ENCODE results near the gene NPDC1.

The NPDC1 gene

GRCh38 chr9:137046088-137046787, at the start of gene NPDC1:
Gene NPDC1 (minus strand): TSS chr9:137046177. CDS start chr9:137045989, 188 bp downstream.
- DNase-seq = peak; percentile 81

- peak; percentile 5 for DNase-seq
Observed at GRCh38 chr9:137089232-137089947, 43.4 kb upstream of the NPDC1 start.

- DNase-seq = no peak
Observed at GRCh38 chr9:137088121-137088520, 42.1 kb upstream of the NPDC1 start.

GRCh38 chr9:137087409-137087925, 41.5 kb upstream of the NPDC1 start:
- DNase-seq = no peak

GRCh38 chr9:137086531-137087408, 40.8 kb upstream of the NPDC1 start, which contains the start of gene MAN1B1:
Gene MAN1B1 (plus strand): TSS chr9:137086985. CDS start chr9:137087000, 15 bp downstream.
- DNase-seq = peak; percentile 100

- DNase-seq = peak; percentile 38
Observed at GRCh38 chr9:137085920-137086530, 40.0 kb upstream of the NPDC1 start.

GRCh38 chr9:137084526-137084925, 38.5 kb upstream of the NPDC1 start:
- no peak for DNase-seq

- DNase-seq = no peak
Observed at GRCh38 chr9:137083394-137084004, 37.5 kb upstream of the NPDC1 start.

GRCh38 chr9:137082925-137083290, 36.9 kb upstream of the NPDC1 start:
- DNase-seq = no peak

GRCh38 chr9:137082222-137082924, 36.4 kb upstream of the NPDC1 start:
- DNase-seq = no peak

- DNase-seq = no peak
Observed at GRCh38 chr9:137080260-137081122, 34.5 kb upstream of the NPDC1 start.

- DNase-seq = no peak
Observed at GRCh38 chr9:137079401-137079787, 33.4 kb upstream of the NPDC1 start.

GRCh38 chr9:137078701-137079400, 32.9 kb upstream of the NPDC1 start:
- DNase-seq = no peak

GRCh38 chr9:137077758-137078693, 32.0 kb upstream of the NPDC1 start:
- peak; percentile 30 for DNase-seq

- DNase-seq = peak; percentile 45
Observed at GRCh38 chr9:137077010-137077747, 31.2 kb upstream of the NPDC1 start, which contains the start of gene UAP1L1. Gene UAP1L1 (plus strand): TSS chr9:137077517. CDS start chr9:137077533, 16 bp downstream.

- no peak for DNase-seq
Observed at GRCh38 chr9:137076636-137077009, 30.6 kb upstream of the NPDC1 start.

GRCh38 chr9:137075275-137075775, 29.3 kb upstream of the NPDC1 start:
- no peak for DNase-seq
